ENCODE data around the gene ATG7. TPM values are rescaled to one million over a fixed set of nuclear protein-coding genes. Genes with fewer than 3 reads are reported as not detected.

The ATG7 gene
- total and polyA plus RNA-seq, 4 donors = 7.4 to 53.8 (median 15.6) TPM

- no peak overlapping the region for H3K27ac ChIP-seq (ENCODE audit: low read depth in 1 of 2, low read length in 2 of 2)
- no peak overlapping the region for H3K9ac ChIP-seq (ENCODE audit: low read depth in 1 of 2, low read length in 2 of 2)
- DNase-seq (ENCODE audit: low spot score) = no peak
- H3K36me3 ChIP-seq (ENCODE audit: control insufficient read depth in 4 of 4, insufficient read depth in 3 of 4, low read depth in 1 of 4, low read length in 3 of 4) = peaks cover 4 to 28% (median 20%) of the 10 kb centered on the region in 4 donors
- TF ChIP-seq JUND (IDR thresholded peaks at IDR 0.05) (no peak), SP1 (IDR thresholded peaks at IDR 0.05) (no peak), RXRA (IDR thresholded peaks at IDR 0.05) (no peak)
- no peaks in the 10 kb centered on the region for H3K9me3 ChIP-seq (ENCODE audit: control insufficient read depth in 4 of 4, low read length in 3 of 4)
- 91% methylated on average over 37 of the region's 37 CpGs for WGBS
- H3K4me1 ChIP-seq (ENCODE audit: control insufficient read depth in 4 of 4, insufficient read depth in 4 of 4, low read length in 3 of 4) = peaks cover 0 to 5% (median 1%) of the 10 kb centered on the region in 4 donors
- no peak overlapping the region for H3K4me3 ChIP-seq (ENCODE audit: low read depth in 1 of 3, low read length in 3 of 3)
- no peaks in the 10 kb centered on the region for H3K27me3 ChIP-seq (ENCODE audit: control insufficient read depth in 4 of 4, insufficient read depth in 4 of 4, low read length in 3 of 4)
These were observed 287.0 kb downstream of the ATG7 start for GRCh38 chr3:11558918-11559815.

DNA sequence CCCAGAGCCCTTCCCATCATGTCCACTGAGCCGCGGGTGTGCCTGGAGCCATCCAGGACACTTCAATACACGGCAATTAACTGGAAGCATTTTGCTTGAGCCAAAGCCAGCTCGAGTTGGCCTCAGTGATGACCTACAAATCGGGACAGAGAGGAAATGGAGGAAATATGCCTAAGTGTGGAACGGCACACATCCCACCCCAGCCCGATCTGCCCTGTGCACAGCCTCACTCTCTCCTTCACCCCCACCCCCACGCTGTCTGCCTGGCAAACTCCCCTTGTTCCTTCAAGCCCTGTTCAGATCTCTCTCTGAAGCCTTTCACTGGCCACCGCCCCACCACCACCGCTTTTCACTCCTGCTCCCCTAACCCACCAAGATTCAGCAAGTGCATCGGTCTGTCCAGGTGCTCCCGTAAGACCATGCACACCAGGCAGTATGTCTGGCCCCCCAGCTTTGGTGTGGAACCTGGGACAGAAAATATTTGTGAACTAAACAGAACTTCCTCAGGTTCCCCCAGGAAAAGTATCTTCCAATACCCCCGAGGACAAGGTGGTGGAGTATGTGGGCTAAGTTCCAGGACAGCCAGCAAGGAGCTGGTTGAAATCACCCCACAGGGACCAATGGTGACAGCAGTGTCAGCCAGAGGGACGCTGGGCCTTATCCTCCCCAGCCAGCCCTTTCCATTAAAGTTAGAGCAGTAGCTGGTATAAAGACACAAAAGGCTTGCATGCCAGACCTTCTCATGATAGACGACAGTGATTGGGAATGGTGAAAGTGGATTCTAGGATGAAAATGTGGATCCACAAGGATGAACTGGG lies 287.8 kb downstream of the ATG7 start:
- no peaks in the 10 kb centered on the region for H3K9me3 ChIP-seq (ENCODE audit: control insufficient read depth in 4 of 4, low read length in 3 of 4)
- H3K27ac ChIP-seq (ENCODE audit: low read depth in 1 of 2, low read length in 2 of 2) = no peak overlapping the region
- TF ChIP-seq, protein P1, sequence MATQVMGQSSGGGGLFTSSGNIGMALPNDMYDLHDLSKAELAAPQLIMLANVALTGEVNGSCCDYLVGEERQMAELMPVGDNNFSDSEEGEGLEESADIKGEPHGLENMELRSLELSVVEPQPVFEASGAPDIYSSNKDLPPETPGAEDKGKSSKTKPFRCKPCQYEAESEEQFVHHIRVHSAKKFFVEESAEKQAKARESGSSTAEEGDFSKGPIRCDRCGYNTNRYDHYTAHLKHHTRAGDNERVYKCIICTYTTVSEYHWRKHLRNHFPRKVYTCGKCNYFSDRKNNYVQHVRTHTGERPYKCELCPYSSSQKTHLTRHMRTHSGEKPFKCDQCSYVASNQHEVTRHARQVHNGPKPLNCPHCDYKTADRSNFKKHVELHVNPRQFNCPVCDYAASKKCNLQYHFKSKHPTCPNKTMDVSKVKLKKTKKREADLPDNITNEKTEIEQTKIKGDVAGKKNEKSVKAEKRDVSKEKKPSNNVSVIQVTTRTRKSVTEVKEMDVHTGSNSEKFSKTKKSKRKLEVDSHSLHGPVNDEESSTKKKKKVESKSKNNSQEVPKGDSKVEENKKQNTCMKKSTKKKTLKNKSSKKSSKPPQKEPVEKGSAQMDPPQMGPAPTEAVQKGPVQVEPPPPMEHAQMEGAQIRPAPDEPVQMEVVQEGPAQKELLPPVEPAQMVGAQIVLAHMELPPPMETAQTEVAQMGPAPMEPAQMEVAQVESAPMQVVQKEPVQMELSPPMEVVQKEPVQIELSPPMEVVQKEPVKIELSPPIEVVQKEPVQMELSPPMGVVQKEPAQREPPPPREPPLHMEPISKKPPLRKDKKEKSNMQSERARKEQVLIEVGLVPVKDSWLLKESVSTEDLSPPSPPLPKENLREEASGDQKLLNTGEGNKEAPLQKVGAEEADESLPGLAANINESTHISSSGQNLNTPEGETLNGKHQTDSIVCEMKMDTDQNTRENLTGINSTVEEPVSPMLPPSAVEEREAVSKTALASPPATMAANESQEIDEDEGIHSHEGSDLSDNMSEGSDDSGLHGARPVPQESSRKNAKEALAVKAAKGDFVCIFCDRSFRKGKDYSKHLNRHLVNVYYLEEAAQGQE (IDR thresholded peaks at IDR 0.05) = no peak
- TF ChIP-seq GABPA (IDR thresholded peaks at IDR 0.05 in 1 of 2, conservative IDR thresholded peaks at IDR 0.05 in 1 of 2) (no peak), YY1 (IDR thresholded peaks at IDR 0.05) (no peak), ATF3 (IDR thresholded peaks at IDR 0.05) (no peak), JUND (IDR thresholded peaks at IDR 0.05) (no peak), NR2F2 (IDR thresholded peaks at IDR 0.05) (no peak)
- H3K9ac ChIP-seq (ENCODE audit: low read depth in 1 of 2, low read length in 2 of 2) = no peak overlapping the region
- H3K36me3 ChIP-seq (ENCODE audit: control insufficient read depth in 4 of 4, insufficient read depth in 3 of 4, low read depth in 1 of 4, low read length in 3 of 4) = peaks cover 4 to 27% (median 16%) of the 10 kb centered on the region in 4 donors
- no peaks in the 10 kb centered on the region for H3K27me3 ChIP-seq (ENCODE audit: control insufficient read depth in 4 of 4, insufficient read depth in 4 of 4, low read length in 3 of 4)
- no peaks in the 10 kb centered on the region for H3K4me1 ChIP-seq (ENCODE audit: control insufficient read depth in 4 of 4, insufficient read depth in 4 of 4, low read length in 3 of 4)
- H3K4me3 ChIP-seq (ENCODE audit: low read depth in 1 of 3, low read length in 3 of 3) = no peak overlapping the region
- no peak for DNase-seq (ENCODE audit: low spot score)
- 84% methylated on average over 15 of the region's 15 CpGs for WGBS

- H3K4me1 ChIP-seq (ENCODE audit: control insufficient read depth in 4 of 4, insufficient read depth in 4 of 4, low read length in 3 of 4) = no peaks in the 10 kb centered on the region
- H3K27me3 ChIP-seq (ENCODE audit: control insufficient read depth in 4 of 4, insufficient read depth in 4 of 4, low read length in 3 of 4) = no peaks in the 10 kb centered on the region
- DNase-seq (ENCODE audit: low spot score) = no peak
- no peak overlapping the region for H3K4me3 ChIP-seq (ENCODE audit: low read depth in 1 of 3, low read length in 3 of 3)
- 93% methylated on average over 12 of the region's 12 CpGs for WGBS
- no peak overlapping the region for H3K27ac ChIP-seq (ENCODE audit: low read depth in 1 of 2, low read length in 2 of 2)
- H3K9me3 ChIP-seq (ENCODE audit: control insufficient read depth in 4 of 4, low read length in 3 of 4) = no peaks in the 10 kb centered on the region
- H3K9ac ChIP-seq (ENCODE audit: low read depth in 1 of 2, low read length in 2 of 2) = no peak overlapping the region
- H3K36me3 ChIP-seq (ENCODE audit: control insufficient read depth in 4 of 4, insufficient read depth in 3 of 4, low read depth in 1 of 4, low read length in 3 of 4) = peaks cover 7 to 27% (median 16%) of the 10 kb centered on the region in 4 donors
- TF ChIP-seq FOXA2 (IDR thresholded peaks at IDR 0.05) = no peak
- no peak for TF ChIP-seq ATF3 (IDR thresholded peaks at IDR 0.05)
- TF ChIP-seq RXRA (IDR thresholded peaks at IDR 0.05) = no peak
- TF ChIP-seq TAF1 (conservative IDR thresholded peaks at IDR 0.05) = no peak
- no peak for TF ChIP-seq EGR1 (IDR thresholded peaks at IDR 0.05; ENCODE audit: low read depth in 2 of 2)
- TF ChIP-seq, protein P1 (IDR thresholded peaks at IDR 0.05) = no peak
- TF ChIP-seq, protein P2, sequence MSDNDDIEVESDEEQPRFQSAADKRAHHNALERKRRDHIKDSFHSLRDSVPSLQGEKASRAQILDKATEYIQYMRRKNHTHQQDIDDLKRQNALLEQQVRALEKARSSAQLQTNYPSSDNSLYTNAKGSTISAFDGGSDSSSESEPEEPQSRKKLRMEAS (IDR thresholded peaks at IDR 0.05) = no peak
- no peak for TF ChIP-seq SP1 (IDR thresholded peaks at IDR 0.05)
- no peak for TF ChIP-seq JUND (IDR thresholded peaks at IDR 0.05)
- TF ChIP-seq FOXA1 (IDR thresholded peaks at IDR 0.05) = no peak
- no peak for TF ChIP-seq NR2F2 (IDR thresholded peaks at IDR 0.05)
These were observed 288.5 kb downstream of the ATG7 start for GRCh38 chr3:11560746-11561145.
